AG10803 (cell line): ENCODE data around the gene TSPYL6.

Source experiments
- DNase-seq: peaks from one replicate; pipeline ENCODE4 v3.0.0; 2010; ENCODE audit warnings: low read depth
- H3K4me3 ChIP-seq: 2 replicates; pipeline ENCODE4 v1.5.1; 2011; ENCODE audit warnings: mild to moderate bottlenecking, low read length, control low read depth
- TF ChIP-seq, protein P1 (sequence below): conservative IDR thresholded peaks from 2 replicates; pipeline ENCODE4 v1.5.1; 2011; ENCODE audit warnings: mild to moderate bottlenecking, low read length, control low read depth, inconsistent platforms

The TSPYL6 gene

GRCh38 chr2:54287532-54287931, 31.5 kb upstream of the TSPYL6 start:
- H3K4me3 ChIP-seq = no peak overlapping the region
- DNase-seq = peak; percentile 44
- TF ChIP-seq, protein P1, sequence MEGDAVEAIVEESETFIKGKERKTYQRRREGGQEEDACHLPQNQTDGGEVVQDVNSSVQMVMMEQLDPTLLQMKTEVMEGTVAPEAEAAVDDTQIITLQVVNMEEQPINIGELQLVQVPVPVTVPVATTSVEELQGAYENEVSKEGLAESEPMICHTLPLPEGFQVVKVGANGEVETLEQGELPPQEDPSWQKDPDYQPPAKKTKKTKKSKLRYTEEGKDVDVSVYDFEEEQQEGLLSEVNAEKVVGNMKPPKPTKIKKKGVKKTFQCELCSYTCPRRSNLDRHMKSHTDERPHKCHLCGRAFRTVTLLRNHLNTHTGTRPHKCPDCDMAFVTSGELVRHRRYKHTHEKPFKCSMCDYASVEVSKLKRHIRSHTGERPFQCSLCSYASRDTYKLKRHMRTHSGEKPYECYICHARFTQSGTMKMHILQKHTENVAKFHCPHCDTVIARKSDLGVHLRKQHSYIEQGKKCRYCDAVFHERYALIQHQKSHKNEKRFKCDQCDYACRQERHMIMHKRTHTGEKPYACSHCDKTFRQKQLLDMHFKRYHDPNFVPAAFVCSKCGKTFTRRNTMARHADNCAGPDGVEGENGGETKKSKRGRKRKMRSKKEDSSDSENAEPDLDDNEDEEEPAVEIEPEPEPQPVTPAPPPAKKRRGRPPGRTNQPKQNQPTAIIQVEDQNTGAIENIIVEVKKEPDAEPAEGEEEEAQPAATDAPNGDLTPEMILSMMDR = no peak

- DNase-seq = no peak
- no peak overlapping the region for H3K4me3 ChIP-seq
- TF ChIP-seq, protein P1 = no peak
These were observed 29.4 kb upstream of the TSPYL6 start for GRCh38 chr2:54285451-54285850.

GRCh38 chr2:54284826-54285225, 28.8 kb upstream of the TSPYL6 start:
- TF ChIP-seq, protein P1 = no peak
- no peak for DNase-seq
- no peak overlapping the region for H3K4me3 ChIP-seq

DNA sequence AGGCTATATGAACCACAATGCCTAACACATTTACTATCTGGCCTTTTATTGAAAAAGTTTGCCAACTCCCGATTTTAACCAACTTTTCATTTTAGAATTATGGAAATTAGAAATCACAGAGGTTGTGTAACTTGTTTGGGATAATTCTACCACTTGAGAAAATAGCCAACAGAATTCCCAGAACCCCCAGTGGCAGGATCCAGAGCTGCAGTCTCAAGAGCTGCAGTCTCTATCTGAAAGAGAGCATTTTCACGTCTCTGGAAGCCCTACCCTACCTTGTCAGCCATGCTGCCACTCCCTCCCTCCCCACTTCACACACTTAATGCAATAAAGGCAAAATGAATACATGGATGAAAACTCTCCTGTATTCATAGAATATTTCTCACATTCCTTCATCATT, 23.4 kb upstream of the TSPYL6 start:
- TF ChIP-seq, protein P1 = peak; percentile 32
- no peak overlapping the region for H3K4me3 ChIP-seq
- DNase-seq = no peak

GRCh38 chr2:54275541-54275940, 19.5 kb upstream of the TSPYL6 start:
- TF ChIP-seq, protein P1 = no peak
- no peak for DNase-seq

GRCh38 chr2:54274781-54275242, 18.8 kb upstream of the TSPYL6 start:
- TF ChIP-seq, protein P1 = no peak
- no peak overlapping the region for H3K4me3 ChIP-seq
- DNase-seq = peak; percentile 90

More at GRCh38 chr2:54275541-54275940, 19.5 kb upstream of the TSPYL6 start:
- H3K4me3 ChIP-seq = no peak overlapping the region

DNA sequence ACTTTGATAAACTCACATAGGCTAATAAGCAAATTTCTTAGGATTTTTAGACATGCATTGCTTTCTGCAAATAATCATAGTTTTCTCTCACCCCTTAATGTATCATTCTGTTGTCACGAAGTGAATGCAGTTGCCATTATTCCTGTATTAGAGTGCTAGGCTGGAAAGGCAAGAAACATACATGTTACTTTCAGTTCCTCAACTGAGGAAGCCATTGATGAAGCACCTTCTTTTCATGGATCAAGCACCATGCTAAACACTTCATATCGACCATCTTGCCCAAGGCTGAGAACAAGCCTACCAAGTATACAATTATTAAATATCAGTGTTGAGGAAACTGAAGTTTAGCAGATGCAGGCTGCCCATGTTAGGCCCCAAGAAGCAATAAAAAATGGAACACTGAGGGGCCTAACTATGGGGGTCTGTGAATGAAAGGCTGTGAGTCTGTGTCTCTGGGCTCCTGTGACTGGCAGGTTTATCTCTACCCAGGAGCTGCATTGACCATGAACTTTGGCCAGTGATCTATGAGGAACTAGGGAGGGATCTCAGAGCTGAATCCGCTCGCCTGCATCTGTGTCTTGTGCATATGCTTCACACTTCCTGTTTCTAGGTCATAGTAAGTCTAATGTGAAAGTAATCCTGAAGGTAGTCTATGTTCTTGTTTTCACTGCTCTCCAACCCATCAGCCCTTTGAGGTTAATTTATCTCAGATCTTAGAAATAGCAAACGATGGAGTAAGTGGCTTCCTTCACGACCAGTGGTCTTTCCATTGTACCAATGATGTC, 16.0 kb upstream of the TSPYL6 start:
- H3K4me3 ChIP-seq = no peak overlapping the region
- no peak for DNase-seq
- TF ChIP-seq, protein P1 = no peak
